Measurements from ENCODE around the gene GALNTL6. TPM values are rescaled to one million over a fixed set of nuclear protein-coding genes. Genes with fewer than 3 reads are reported as not detected.

The GALNTL6 gene
- total RNA-seq, 1 experiment from 2014 or later: not detected

DNA sequence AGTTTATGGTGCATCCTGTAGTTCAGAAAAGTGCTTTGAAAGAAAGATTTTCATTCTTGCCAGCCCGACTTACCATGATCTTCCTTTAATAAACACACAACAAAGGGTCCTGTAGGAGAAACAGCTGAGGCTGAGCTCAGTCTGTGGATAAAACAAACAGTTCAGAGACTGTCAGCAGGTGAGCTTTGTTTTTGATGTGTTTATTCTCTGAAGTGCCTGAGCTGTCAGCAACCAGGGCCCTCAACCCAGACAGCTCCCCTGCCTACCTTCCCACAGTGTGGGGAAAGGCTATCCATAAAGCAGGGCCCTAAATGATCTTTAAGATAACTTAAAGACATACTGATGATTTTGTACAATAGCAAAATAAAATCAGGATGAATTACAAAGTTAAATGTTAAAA is 896.2 kb downstream of the GALNTL6 start:
- Histone ChIP-seq H3K27ac (ENCODE audit: low read depth, low read length) (no peak overlapping the region), H3K9me2 (ENCODE audit: insufficient read depth) (no peaks in the 10 kb centered on the region), H3K4me2 (ENCODE audit: low read length) (no peak overlapping the region), H3K4me3 (replicated peaks in 1 of 2; ENCODE audit: low read depth in 1 of 2, low read length in 2 of 2) (no peak overlapping the region), H3K36me3 (ENCODE audit: control insufficient read depth in 1 of 2, insufficient read depth in 2 of 2, low read length in 2 of 2) (no peaks in the 10 kb centered on the region), H2AFZ (ENCODE audit: low read depth, low read length, poor library complexity, severe bottlenecking) (no peak overlapping the region), H3K27me3 (ENCODE audit: insufficient read depth, low read length) (no peaks in the 10 kb centered on the region), H3K79me2 (ENCODE audit: insufficient read depth, low read length) (no peaks in the 10 kb centered on the region), H3K4me1 (ENCODE audit: control insufficient read depth in 1 of 2, insufficient read depth in 2 of 2, low read length in 2 of 2) (peaks cover 3 to 12% of the 10 kb centered on the region in 2 experiments; a peak in 3 of 4 replicates), H3K9me3 (ENCODE audit: control insufficient read depth in 1 of 2, insufficient read depth in 1 of 2, low read depth in 1 of 2, low read length in 2 of 2) (peaks cover 0 to 4% of the 10 kb centered on the region in 2 experiments; a peak in 1 of 4 replicates), H4K20me1 (ENCODE audit: insufficient read depth) (no peaks in the 10 kb centered on the region), H3K9ac (ENCODE audit: low read length) (no peak overlapping the region)
- POLR2A ChIA-PET: no interaction called here
- RAD21 ChIA-PET (ENCODE audit: low non-redundant PET in 1 of 2, low total read pairs in 2 of 2, uncharacterized antibody in 2 of 2, unreplicated experiment in 2 of 2): no interaction called here
- no peak for TF ChIP-seq ELF1 (IDR thresholded peaks at IDR 0.05; ENCODE audit: borderline replicate concordance, low read depth)
- no peak for TF ChIP-seq EZH2 (IDR thresholded peaks at IDR 0.05)
- no peak for TF ChIP-seq POLR2A (IDR thresholded peaks at IDR 0.05; ENCODE audit: borderline replicate concordance, extremely low read depth, insufficient read depth, insufficient read length)
- TF ChIP-seq ZFX (IDR thresholded peaks at IDR 0.05): no peak
- no peak for TF ChIP-seq EGR1 (IDR thresholded peaks at IDR 0.05; ENCODE audit: low read depth)
- TF ChIP-seq CBX3 (IDR thresholded peaks at IDR 0.05; ENCODE audit: low read depth): no peak
- DNase-seq (ENCODE audit: low read depth, low spot score) (no peak), ATAC-seq (no peak)
- intact Hi-C loops (cut with micrococcal nuclease): no loop called here
- CTCF ChIA-PET: no interaction called here
- no TSS peak for BruUV-seq (replicated peaks)

DNA sequence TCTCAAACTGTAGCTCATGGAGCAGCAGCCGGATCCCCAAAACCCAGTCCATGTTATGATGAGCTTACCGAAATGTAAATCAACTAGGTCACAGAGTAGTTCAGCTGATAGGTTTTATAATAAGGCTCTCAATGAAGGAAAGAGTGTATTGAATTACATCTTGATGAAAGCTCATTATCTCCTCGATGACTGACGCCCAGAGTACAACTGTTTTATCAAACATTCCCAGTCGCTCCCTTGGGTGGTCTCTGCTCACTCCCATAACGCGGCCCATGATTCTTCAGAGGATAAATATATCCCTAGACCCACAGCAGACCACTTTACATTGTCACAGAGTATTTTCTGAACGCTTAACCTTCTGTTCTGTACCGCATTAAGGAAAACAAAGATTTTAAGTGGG is 903.1 kb downstream of the GALNTL6 start:
- no peaks in the 10 kb centered on the region for H4K20me1 ChIP-seq (ENCODE audit: insufficient read depth)
- no peak for TF ChIP-seq JUND (IDR thresholded peaks at IDR 0.05)
- TF ChIP-seq ELF1 (IDR thresholded peaks at IDR 0.05; ENCODE audit: borderline replicate concordance, low read depth): no peak
- no peak for TF ChIP-seq RAD21 (IDR thresholded peaks at IDR 0.05; ENCODE audit: low read depth)
- no peak for TF ChIP-seq POLR2A (IDR thresholded peaks at IDR 0.05; ENCODE audit: borderline replicate concordance, extremely low read depth, insufficient read depth, insufficient read length)
- TF ChIP-seq, protein P1, sequence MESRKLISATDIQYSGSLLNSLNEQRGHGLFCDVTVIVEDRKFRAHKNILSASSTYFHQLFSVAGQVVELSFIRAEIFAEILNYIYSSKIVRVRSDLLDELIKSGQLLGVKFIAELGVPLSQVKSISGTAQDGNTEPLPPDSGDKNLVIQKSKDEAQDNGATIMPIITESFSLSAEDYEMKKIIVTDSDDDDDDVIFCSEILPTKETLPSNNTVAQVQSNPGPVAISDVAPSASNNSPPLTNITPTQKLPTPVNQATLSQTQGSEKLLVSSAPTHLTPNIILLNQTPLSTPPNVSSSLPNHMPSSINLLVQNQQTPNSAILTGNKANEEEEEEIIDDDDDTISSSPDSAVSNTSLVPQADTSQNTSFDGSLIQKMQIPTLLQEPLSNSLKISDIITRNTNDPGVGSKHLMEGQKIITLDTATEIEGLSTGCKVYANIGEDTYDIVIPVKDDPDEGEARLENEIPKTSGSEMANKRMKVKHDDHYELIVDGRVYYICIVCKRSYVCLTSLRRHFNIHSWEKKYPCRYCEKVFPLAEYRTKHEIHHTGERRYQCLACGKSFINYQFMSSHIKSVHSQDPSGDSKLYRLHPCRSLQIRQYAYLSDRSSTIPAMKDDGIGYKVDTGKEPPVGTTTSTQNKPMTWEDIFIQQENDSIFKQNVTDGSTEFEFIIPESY (IDR thresholded peaks at IDR 0.05; ENCODE audit: extremely low read depth, insufficient replicate concordance, low read length): no peak
- TF ChIP-seq, protein P2, sequence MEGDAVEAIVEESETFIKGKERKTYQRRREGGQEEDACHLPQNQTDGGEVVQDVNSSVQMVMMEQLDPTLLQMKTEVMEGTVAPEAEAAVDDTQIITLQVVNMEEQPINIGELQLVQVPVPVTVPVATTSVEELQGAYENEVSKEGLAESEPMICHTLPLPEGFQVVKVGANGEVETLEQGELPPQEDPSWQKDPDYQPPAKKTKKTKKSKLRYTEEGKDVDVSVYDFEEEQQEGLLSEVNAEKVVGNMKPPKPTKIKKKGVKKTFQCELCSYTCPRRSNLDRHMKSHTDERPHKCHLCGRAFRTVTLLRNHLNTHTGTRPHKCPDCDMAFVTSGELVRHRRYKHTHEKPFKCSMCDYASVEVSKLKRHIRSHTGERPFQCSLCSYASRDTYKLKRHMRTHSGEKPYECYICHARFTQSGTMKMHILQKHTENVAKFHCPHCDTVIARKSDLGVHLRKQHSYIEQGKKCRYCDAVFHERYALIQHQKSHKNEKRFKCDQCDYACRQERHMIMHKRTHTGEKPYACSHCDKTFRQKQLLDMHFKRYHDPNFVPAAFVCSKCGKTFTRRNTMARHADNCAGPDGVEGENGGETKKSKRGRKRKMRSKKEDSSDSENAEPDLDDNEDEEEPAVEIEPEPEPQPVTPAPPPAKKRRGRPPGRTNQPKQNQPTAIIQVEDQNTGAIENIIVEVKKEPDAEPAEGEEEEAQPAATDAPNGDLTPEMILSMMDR (IDR thresholded peaks at IDR 0.05 in 2 of 3, conservative IDR thresholded peaks at IDR 0.05 in 1 of 3; ENCODE audit: borderline replicate concordance in 1 of 3, insufficient read depth in 1 of 3, low read depth in 2 of 3, low read length in 2 of 3): no peak
- TF ChIP-seq, protein P3, sequence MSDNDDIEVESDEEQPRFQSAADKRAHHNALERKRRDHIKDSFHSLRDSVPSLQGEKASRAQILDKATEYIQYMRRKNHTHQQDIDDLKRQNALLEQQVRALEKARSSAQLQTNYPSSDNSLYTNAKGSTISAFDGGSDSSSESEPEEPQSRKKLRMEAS (IDR thresholded peaks at IDR 0.05): no peak
- TF ChIP-seq ZFX (IDR thresholded peaks at IDR 0.05): no peak
- TF ChIP-seq CBX3 (IDR thresholded peaks at IDR 0.05; ENCODE audit: low read depth): no peak
- TF ChIP-seq, protein P4, sequence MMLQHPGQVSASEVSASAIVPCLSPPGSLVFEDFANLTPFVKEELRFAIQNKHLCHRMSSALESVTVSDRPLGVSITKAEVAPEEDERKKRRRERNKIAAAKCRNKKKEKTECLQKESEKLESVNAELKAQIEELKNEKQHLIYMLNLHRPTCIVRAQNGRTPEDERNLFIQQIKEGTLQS (IDR thresholded peaks at IDR 0.05): no peak
- TF ChIP-seq CEBPB (IDR thresholded peaks at IDR 0.05; ENCODE audit: low read depth): no peak
- no peak for TF ChIP-seq YY1 (IDR thresholded peaks at IDR 0.05; ENCODE audit: extremely low read depth, insufficient replicate concordance, low read depth, low read length)
- no peak for TF ChIP-seq SP1 (IDR thresholded peaks at IDR 0.05; ENCODE audit: low read depth)
- TF ChIP-seq ZNF274 (IDR thresholded peaks at IDR 0.05; ENCODE audit: low read depth, low read length): no peak
- no peak for TF ChIP-seq TCF7L2 (IDR thresholded peaks at IDR 0.05; ENCODE audit: borderline replicate concordance, extremely low read depth, insufficient read depth, insufficient read length)
- no peak overlapping the region for H2AFZ ChIP-seq (ENCODE audit: low read depth, low read length, poor library complexity, severe bottlenecking)
- no peaks in the 10 kb centered on the region for H3K4me1 ChIP-seq (ENCODE audit: control insufficient read depth in 1 of 2, insufficient read depth in 2 of 2, low read length in 2 of 2)
- no TSS peak for BruUV-seq (replicated peaks)
- RAD21 ChIA-PET (ENCODE audit: low non-redundant PET in 1 of 2, low total read pairs in 2 of 2, uncharacterized antibody in 2 of 2, unreplicated experiment in 2 of 2): no interaction called here
- CTCF ChIA-PET: no interaction called here
- H3K4me3 ChIP-seq (replicated peaks in 1 of 2; ENCODE audit: low read depth in 1 of 2, low read length in 2 of 2): no peak overlapping the region
- H3K27ac ChIP-seq (ENCODE audit: low read depth, low read length): no peak overlapping the region
- H3K9me2 ChIP-seq (ENCODE audit: insufficient read depth): no peaks in the 10 kb centered on the region
- H3K27me3 ChIP-seq (ENCODE audit: insufficient read depth, low read length): no peaks in the 10 kb centered on the region
- DNase-seq (ENCODE audit: low read depth, low spot score) (no peak), ATAC-seq (no peak)
- no peaks in the 10 kb centered on the region for H3K36me3 ChIP-seq (ENCODE audit: control insufficient read depth in 1 of 2, insufficient read depth in 2 of 2, low read length in 2 of 2)
- intact Hi-C loops (cut with micrococcal nuclease): no loop called here
- H3K9ac ChIP-seq (ENCODE audit: low read length): no peak overlapping the region
- POLR2A ChIA-PET: no interaction called here
- H3K9me3 ChIP-seq (ENCODE audit: control insufficient read depth in 1 of 2, insufficient read depth in 1 of 2, low read depth in 1 of 2, low read length in 2 of 2): no peaks in the 10 kb centered on the region
- H3K4me2 ChIP-seq (ENCODE audit: low read length): no peak overlapping the region
- no peaks in the 10 kb centered on the region for H3K79me2 ChIP-seq (ENCODE audit: insufficient read depth, low read length)
